HG03175 (cell line): ENCODE data around the gene KRTAP1-4.
"Not testable (repeated sequence)": the region's sequence is repeated elsewhere in the genome, so short reads cannot be mapped to it uniquely, and the experiment has no call there.

Experiments used
- ATAC-seq: cut with Tn5 transposase; IDR thresholded peaks from one replicate; pipeline ENCODE4 v1.9.1; 2021; ENCODE audit warnings: mild to moderate bottlenecking, moderate library complexity; ENCODE audit not compliant: unreplicated experiment

Gene KRTAP1-4

DNA sequence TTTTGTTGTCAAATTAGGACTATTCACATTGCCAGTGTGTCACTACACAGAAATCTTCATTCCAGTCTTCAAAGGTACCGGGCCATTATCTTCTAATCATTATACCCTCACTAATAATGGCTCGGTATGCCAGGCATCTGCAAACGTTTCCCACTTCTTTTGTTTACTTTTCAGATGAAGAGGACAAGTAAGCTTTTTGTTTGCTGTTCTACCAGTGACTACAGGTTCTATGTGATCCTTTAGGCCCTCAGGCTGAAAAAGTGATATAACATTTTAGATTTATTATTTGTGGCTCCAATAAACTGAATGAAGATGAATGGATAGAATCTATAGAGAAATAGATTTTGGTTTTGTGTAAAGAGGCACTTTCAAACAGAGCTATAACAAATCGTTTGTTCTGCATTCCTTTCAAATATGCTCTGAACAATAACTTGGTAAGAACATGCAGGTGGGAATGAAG lies 20.7 kb downstream of the KRTAP1-4 start:
- no peak for ATAC-seq

DNA sequence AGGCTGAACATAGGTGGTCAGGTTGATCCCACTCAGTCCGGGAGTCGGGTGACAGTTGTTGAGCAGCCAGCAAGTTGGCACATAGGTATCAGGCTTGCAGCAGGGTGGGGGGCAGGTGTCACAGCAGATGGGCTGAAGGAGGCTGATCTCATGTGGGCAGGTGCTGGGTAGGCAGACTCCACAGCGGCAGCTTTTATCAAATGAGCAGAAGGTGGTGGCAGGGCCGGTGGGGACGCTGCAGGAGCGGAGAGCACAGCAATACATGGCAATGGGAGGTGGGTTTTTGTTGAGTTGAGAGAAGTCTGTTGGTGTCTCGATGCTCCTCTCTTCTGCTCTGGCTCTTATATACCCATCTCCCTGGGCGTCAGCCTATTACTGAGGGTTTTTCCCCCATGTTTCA lies 21.2 kb downstream of the KRTAP1-4 start, which contains the start of gene KRTAP3-1:
Gene KRTAP3-1, minus strand, starts transcription at position 318 of the 400 bp plus-strand sequence. Its CDS starts 54 bp downstream, at position 264.
- no peak for ATAC-seq

DNA sequence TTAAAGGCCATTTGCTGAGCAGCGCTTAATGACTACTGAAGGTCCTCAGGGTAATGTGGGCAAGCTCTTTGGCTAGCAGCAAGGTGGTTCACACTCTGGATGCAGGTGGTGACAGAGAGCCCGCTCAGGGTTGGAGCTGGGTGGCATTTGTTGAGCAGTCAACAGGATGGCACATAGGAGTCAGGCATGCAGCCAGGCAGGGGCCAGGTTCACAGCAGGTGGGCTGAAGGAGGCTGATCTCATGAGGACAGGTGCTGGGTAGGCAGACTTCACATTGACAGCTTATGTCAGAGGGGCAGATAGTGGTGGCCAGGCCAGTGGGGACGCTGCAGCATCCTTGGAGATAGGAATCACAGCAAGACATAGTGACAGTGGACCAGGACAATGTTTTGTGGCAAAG lies 25.6 kb downstream of the KRTAP1-4 start:
- ATAC-seq = no peak

DNA sequence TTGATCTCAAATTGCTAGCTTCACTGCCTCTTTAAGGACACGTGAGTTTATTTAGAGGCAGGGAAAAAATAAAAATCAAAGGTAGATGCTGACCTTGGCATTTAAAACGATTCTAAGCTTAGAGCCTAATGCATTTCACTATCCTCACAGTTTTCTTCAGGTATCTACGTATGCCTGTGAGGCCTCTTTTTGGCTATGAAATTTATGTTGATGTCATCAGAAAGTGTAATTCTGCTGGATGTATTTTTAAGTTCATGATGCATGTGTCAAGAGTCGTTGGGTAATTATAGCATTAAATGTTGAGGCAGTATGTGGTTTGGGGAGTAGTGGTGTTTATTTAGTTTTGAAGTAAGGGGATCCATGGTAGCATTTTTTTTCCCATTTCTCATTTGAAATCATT lies 26.1 kb downstream of the KRTAP1-4 start:
- no peak for ATAC-seq

DNA sequence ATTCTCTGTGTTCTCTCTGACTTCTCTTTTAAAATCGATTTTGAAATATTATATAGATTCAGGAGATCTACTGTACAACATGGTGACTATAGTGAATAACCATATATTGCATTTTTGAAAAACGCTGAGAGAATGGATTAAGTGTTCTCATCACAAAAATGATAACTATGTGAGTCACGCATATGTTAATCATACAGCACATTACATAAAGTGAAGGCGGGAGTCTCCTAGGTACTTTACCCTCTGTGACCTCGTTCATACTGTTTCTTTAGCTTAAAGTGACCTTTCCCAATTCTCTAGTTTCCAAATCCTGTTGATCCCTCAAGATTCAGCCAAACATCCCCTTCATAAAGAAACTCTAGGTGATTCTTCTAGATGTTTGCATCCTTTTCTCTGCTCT lies 27.2 kb downstream of the KRTAP1-4 start:
- no peak for ATAC-seq

DNA sequence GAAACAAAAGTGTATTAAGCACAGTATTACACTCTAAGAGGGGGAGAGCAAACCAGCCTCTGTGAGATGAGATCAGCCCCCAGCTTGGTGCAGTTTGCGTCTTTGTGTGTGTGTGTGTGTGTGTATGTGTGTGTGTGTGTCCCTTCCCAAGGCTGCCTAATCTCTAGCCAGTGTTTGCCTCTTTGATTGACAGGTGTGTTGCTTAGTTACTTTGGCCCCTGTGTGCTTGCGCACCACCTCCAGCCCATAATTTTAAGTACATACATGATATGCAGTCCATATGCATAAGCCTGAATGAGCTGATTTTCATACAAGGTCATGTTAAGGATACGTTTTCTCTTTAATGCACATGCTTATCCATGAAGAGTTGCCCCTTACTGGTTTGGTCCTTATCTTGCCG lies 28.2 kb downstream of the KRTAP1-4 start:
- ATAC-seq = no peak

DNA sequence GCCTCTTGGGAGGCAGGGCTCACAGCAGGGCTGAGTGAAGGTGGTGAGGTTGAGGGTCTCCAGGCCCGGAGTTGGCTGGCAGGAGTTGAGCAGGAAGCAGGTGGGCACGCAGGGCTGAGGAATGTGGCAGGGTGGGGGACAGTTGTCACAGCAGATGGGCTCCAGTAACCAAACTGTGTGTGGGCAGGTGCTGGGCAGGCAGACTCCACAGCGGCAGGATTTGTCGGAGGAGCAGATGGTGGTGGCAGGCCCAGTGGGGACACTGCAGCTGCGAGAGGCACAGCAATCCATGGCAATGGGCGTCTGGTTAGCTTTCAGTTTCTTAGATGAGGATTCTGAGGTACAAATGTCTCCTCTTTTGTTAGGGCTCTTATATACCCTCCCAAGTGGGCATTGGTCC lies 30.4 kb downstream of the KRTAP1-4 start, which contains the start of gene KRTAP3-2:
Gene KRTAP3-2, minus strand, starts transcription at position 344 of the 400 bp plus-strand sequence. Its CDS starts 53 bp downstream, at position 291.
- not testable (repeated sequence) for ATAC-seq

DNA sequence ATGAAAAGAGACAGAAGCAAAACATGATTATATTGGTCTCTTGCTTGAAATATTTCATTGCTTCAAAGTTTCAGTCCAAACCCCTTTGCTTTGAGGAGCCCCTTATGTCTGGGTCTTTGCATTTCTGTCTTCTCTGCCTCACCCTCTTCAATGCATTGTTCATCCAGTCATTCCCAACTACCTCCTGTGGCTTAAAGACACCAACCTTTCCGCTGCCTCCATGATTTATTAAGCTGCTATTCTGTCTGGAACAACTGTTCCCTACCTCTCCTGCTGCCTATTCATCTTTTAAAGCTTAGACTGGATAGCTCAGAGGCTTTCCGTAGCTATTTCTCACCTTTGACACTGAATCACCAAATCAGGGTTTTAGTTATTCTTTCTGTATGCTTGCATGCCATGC lies 32.6 kb downstream of the KRTAP1-4 start:
- ATAC-seq = no peak

DNA sequence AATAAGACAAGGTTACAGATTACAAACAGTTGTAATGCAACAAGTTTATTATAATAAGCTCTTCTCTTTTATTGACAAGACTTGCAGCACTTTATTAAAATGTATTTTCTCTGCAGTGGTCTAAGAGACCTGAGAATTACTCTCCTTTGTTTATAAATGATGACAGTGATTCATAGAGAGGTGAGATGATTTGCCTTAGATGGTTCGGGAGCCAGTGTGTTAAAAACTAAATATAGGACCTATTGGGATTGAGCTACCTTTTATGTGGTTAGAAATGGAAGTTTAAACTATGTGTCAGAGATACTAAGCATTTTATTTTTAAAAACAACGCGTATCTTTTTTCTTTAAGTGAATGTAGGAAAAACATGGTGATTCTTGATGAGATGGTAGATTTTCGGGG lies 33.2 kb downstream of the KRTAP1-4 start:
- ATAC-seq = no peak

DNA sequence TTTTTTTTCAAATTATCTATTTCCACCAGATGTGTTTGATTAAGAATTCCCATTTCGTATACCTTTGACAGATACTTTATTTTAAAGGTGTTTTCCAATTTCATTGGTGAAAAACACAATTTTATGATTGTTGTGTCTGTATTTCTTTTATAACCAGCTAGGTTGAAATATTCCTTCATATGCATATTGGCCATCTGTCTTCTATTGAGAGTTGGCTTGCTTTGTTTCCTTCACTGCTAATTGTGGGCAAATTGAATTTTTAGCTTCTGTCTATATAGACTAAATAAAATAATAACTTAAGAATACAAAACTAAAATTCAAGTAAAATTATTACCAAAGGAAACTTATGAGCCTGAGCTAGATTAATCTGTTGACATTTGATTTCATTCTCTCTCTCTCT lies 34.9 kb downstream of the KRTAP1-4 start:
- ATAC-seq = no peak

DNA sequence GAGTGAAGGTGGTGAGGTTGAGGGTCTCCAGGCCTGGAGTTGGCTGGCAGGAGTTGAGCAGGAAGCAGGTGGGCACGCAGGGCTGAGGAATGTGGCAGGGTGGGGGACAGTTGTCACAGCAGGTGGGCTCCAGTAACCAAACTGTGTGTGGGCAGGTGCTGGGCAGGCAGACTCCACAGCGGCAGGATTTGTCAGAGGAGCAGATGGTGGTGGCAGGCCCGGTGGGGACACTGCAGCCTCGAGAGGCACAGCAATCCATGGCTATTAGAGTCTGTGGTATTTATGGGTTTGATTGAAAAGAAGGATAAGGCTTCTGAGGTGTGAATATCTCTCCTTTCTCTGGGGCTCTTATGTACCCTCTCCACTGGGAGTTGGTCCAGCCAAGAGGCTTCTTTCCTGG lies 36.2 kb downstream of the KRTAP1-4 start, which contains the start of gene KRTAP3-3:
Gene KRTAP3-3, minus strand, starts transcription at position 326 of the 400 bp plus-strand sequence. Its CDS starts 67 bp downstream, at position 259.
- no peak for ATAC-seq

DNA sequence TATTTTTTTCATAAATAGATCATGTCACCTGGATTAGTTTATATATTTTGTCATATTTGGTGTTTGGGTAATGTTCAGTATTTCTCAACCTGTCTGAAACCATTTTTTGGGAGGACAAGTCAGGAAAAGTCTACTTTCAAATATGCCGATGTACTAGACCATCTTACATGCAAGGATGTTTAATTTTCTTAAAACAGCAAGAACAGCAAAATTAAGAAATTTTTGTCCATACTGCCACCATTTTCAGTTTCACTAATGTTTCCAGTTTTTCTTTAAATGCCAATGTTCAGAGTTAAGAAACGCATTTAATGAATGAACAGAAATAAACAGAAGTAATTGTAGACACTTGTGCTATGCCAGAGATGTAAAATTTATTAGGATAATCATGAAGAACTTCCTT lies 36.9 kb downstream of the KRTAP1-4 start:
- no peak for ATAC-seq

DNA sequence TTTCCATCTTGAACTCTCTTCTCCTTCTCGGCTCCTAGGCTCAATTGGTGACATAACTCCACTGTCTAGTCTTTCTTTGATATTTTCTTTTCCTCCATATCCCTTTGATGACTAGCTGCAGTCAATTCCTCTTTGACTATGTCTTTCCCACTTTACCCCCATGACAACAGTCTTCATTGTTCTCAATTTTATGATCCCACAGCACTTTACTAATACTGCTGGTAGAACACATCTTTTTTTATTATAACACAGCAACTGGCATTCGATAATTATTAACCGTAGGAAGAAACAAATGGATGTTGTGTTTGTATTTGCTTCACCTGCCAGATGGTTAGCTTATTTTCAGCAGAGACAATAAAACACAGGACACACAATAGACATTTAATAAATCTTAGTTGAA lies 37.3 kb downstream of the KRTAP1-4 start:
- ATAC-seq = no peak

DNA sequence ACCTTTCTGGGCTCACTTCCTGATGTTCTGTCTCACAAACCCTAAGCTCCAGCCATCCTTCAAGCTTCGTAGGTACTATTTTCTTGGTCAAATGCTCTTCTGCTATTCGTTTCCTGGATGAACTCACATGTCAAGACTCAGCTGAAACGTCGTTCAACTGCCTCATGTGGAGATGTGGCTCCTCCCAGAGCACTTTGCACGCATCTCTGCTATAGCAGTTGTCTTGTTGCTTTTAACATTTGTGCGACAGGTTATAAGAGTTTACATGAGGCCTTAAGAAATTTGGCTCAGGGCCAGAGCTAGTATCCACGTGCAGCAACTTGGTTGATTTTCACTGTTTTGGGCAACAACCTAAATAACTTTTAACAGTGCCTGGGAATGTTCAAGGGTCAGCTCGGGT lies 43.1 kb downstream of the KRTAP1-4 start:
- no peak for ATAC-seq

DNA sequence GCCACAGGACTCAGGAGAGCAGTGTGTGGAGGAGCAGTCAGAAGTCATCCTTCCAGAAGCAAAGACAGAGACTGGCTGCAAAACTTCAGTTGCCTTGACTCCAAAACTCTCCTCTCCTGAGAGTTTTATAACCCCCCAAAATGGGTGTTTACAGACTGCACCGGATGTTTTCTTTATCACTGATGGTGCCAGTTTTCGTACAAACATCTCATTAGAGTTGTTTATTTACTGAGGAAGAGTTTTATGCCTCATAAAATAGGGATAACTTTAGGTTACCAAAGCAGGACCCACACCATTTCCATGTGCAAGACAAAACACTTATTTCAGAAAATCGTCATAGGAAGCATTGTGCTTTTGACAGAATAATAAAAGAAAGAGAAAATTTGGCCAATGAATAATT lies 45.8 kb downstream of the KRTAP1-4 start, which contains the start of gene KRT40:
Gene KRT40, minus strand, starts transcription at position 101 of the 400 bp plus-strand sequence. Its CDS starts 53 bp downstream, at position 48.
- no peak for ATAC-seq

DNA sequence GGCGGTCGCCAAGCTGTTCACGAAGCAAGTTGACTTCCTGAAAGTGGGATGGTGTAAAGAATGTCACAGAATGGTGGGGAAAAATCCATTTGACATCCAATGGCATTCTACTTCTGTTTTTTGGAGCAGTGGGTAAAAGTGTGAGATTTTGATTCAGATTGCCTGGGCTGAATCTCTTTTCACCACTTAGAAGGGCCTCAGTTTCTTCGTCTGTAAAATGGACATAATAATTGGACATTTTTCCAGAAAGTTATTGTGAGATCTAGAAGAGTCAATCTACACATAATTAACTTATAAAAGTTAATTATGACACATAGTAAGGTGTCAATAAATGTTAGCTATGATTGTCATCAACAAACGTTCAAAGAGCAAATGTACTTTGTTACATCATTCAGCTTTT lies 48.9 kb downstream of the KRTAP1-4 start:
- ATAC-seq = no peak

DNA sequence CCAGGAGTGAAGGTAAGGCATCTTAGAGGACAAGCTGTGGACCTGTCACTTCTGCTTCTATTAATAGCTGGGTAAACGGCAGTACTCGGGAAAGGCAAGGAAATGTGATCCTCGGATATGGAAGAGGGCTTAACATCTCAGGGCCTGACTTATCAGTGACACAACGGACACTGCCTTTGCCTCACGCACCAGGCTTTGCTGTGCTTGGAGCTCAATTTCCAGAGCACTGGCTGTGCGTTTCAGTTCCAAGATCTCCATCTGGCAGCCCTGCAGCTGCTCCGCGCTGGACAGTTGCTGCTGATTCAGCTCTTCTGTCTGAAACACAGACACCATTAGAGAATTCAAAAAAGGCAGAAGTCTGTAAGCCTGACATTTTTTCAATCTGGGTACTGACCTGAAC lies 49.4 kb downstream of the KRTAP1-4 start:
- no peak for ATAC-seq

DNA sequence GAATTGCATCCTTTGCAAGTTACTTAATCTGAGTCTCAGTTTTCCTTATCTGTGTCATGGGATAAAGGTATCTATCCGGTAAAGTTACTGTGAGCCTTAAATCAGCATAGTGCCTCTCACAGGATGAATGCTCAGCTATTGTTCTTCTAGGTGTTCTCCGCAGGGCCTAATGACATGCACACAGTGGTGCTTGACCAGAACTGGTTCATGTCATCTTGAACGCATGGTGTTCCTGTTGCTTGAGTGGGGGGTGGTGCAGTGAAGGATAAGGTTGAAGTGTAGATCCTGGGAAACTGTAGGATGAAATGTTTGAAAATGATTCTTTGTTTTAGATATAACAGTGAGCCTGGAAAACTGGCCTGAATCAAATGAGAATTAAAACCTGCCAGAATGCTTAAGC lies 49.9 kb downstream of the KRTAP1-4 start:
- no peak for ATAC-seq
